Activated naive CD8-positive, alpha-beta T cell treated with anti-CD3 and anti-CD28 coated beads, Interleukin-2, amount 50 U/mL, for 16 hours (primary cell): ENCODE results near the gene ALPL.

Experiments used
- DNase-seq: peaks from one replicate; pipeline ENCODE4 v3.0.0-alpha.2; 2020; ENCODE audit warnings: low read depth, low spot score

ALPL gene

GRCh38 chr1:21618561-21619374 lies 109.5 kb downstream of the ALPL start:
- no peak for DNase-seq

GRCh38 chr1:21619375-21619947 lies 110.2 kb downstream of the ALPL start:
- no peak for DNase-seq

GRCh38 chr1:21620011-21620410 lies 110.8 kb downstream of the ALPL start:
- DNase-seq, result no peak

- no peak for DNase-seq
Observed at GRCh38 chr1:21620496-21620895, 111.3 kb downstream of the ALPL start.

DNA sequence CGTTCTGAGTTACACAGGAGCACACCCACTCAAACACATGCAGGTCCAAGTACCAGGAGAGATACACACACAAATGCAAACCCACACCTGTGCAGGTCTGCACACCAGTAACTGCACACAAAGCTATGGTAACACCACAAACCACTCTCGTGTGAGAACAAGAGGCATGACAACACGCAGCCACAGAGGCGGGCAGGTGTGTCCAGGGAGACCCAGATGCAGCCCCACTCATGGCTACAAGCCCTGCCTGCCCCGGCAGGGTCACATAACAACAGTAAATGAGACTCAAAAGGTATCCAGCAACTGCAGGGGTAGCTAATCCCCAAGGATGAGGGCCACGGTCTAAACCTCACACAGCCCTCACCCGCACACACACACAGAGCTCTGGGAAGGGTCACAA lies 111.8 kb downstream of the ALPL start:
- no peak for DNase-seq

DNA sequence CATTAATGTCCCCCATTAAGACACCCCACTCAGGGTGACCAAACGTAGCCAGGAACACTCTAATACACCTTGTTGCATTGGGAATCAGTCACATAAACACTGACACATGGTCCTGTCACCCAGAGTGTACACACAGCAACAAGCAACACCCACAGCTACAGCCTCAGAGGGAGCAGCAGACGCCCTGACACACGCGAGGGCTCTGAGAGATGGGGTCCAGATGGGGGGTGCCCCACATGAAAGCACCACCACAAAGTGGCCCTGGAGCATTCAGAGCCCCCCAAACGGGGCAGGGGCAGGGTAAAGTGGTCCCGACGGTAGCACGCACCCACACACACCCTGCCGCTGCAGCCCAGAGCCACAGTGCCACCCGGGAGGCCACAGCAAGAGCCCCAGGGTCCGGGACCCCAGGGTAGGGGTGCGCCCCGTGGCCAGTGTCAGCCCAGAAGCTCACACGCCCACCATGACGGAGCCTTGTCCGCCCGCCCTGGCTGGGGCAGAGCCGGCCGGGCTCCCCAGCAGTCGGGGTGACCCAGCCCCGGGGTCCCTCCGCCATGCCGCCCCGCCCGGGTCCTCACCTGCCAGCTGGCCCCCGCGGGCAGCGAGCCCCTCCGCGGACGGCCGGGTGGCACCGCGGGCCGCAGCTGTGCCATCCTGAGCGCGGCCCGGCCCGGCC lies 112.7 kb downstream of the ALPL start:
- DNase-seq, result no peak

GRCh38 chr1:21622466-21623315 lies 113.5 kb downstream of the ALPL start:
- no peak for DNase-seq

DNA sequence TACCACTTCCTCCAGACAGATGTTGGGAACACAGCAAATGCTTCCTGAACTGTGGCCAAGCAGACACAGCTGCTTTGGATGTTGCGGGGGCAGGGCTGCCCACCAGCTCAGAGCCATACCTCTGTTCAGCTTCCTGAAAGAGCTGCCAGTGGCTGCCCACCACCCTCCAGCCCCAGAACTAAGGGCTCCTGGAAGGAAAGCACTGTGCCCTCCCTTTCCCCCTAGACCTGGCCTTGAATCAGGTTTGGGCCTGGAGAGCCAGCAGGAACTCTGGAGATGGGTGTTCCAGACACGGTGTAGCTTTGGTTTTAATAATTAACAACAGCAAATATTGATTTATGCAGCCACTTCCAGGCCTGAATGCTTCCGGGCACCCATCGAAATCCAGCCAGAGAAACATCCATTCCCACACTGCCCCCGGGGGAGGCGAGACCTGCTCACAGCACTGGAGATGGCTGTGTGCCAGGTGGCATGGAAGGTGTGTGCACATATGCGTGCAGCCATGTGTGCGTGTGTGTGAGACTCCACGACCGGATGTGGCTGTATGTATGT lies 114.3 kb downstream of the ALPL start:
- DNase-seq, result no peak

DNA sequence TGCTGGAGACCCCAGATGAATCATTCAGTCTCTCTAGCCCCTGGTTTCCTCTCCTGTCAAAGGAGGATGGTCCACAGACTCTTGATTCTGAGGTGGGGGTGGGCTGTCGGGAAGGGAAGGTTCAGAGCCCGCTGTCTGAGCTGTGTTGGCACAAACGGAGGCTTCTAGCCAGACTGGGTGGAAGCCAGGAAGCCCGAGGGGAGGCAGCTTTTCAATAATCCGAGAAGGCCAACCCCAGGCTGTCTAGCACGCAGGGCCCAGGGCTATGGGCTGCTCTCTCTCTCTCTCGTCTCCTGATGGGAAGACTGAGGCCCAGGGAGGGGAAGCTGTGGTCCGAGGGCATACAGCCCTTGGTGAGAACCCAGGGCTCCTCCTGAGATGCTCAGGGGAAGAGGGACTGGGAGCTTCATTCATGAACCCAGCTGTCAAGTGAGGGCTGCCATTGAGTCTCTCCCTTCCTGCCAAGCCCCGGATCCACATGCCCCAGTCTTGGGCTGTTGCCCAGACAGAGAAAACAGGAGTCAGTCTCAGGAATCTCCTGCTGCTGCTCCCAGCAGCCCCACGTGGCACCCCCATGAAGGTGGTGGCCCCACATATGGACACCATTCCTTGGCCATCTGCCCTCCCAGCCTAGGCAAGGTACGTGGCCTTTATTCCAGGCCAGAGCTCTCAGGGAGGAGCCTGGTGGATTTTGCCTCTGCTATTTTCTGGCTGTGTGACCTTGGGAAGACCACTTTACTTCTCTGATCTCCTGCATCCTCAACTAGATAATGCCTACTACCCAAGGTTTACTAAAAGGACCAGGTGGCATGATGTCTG lies 115.6 kb downstream of the ALPL start:
- no peak for DNase-seq

DNA sequence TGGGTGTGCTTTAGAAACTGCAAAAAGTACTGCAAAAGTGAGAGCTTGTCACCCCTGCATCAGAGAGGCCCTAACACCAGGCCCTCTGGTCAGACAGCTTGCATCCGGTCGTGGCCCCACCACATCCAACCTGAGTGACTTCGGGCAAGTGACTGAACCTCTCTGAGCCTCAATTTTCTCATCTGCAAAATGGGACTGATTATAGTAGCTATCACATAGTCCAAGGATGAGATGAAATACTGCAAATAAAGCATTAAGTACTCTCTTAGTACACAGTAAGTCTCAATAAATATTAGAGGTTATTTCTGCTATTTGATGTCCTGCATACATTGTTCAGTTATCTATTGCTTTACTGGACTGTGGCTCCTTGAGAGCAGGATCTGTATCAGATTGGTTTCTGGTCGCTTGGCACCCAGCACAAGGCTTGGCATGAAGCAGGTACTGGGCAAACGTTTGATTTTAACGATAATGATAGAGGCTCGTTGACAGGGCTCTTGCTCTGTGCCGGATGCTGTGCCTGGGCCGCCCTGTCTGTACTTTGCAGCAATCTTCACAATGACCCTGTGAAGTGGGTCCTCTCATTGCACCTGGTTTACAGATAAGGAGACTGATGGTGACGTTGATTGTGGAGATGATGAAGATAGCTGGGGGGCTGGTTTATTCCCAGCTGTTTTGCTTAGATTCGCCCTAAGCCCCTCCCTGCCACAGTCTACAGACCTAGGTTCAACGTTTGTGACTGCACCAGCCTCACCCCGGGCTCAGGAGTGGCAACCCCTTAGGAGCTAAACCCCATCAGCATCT lies 116.4 kb downstream of the ALPL start:
- no peak for DNase-seq

DNA sequence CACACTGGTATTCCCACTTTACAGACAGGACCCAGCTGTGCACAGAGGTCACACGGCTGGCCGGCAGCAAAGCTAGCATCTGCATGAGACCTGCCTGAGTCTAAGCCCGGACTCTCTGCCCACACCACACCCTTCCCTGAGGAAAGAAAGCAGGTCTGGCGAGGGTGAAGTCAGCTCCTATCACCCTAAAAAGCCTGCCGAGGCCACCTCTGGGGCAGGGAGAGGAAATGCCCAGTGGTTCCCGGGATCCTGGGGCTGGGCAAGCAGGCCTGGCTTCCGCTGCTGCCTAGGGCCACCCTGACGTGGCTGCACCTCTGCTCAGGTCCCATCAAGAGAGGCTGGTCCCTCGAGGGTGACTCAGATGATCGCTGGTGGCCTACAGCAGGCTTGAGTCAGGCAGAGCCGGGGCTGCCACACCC lies 117.7 kb downstream of the ALPL start:
- DNase-seq, result no peak
